Measurements from ENCODE around the gene REL. TPM values are rescaled to one million over a fixed set of nuclear protein-coding genes. Genes with fewer than 3 reads are reported as not detected.

Gene REL
- total RNA-seq, 1 experiment from 2014 or later, result 6.2 TPM

- no peak overlapping the region for H4K91ac ChIP-seq (ENCODE audit: insufficient read length, low read depth, low read length)
- no peak overlapping the region for H3K4me2 ChIP-seq (ENCODE audit: insufficient read depth, insufficient read length, low read length)
- peaks cover 16% of the 10 kb centered on the region for H3K27me3 ChIP-seq (ENCODE audit: insufficient read depth, low read length)
- H4K20me1 ChIP-seq (ENCODE audit: control insufficient read depth, insufficient read depth, insufficient read length), result no peaks in the 10 kb centered on the region
- no peak overlapping the region for H4K5ac ChIP-seq (ENCODE audit: insufficient read length, low read depth, low read length)
- H2BK15ac ChIP-seq (ENCODE audit: low read depth, low read length), result no peak overlapping the region
- no peak overlapping the region for H3K23ac ChIP-seq (ENCODE audit: insufficient read length, low read depth, low read length)
- H3K4me1 ChIP-seq (ENCODE audit: insufficient read depth, low read length), result no peaks in the 10 kb centered on the region
- H3T11ph ChIP-seq (ENCODE audit: low read length), result no peak overlapping the region
- no peaks in the 10 kb centered on the region for H3K23me2 ChIP-seq (ENCODE audit: insufficient read length, low read depth, low read length, poor library complexity, severe bottlenecking)
- H3K79me1 ChIP-seq (ENCODE audit: insufficient read depth, low read depth, low read length, poor library complexity, severe bottlenecking), result no peaks in the 10 kb centered on the region
- peaks cover 0 to 5% of the 10 kb centered on the region in 2 experiments; a peak in 1 of 5 replicates for H3K9me3 Mint-ChIP-seq
- no peak overlapping the region for H4K8ac ChIP-seq (replicated peaks; ENCODE audit: insufficient read length, low read depth, low read length)
- H3K27ac Mint-ChIP-seq, result no peak overlapping the region
- H2AK5ac ChIP-seq (ENCODE audit: insufficient read length, low read length), result no peak overlapping the region
- whole genome bisulfite sequencing (ENCODE audit: extremely low coverage, insufficient read length, low lambda C conversion rate), result no CpG with 5 or more reads among the region's 1 CpG
- H2BK120ac ChIP-seq (ENCODE audit: low read depth, low read length, poor library complexity, severe bottlenecking), result no peak overlapping the region
- H3K27ac ChIP-seq (ENCODE audit: insufficient read length, low read depth, low read length), result no peak overlapping the region
- no peak overlapping the region for H3K4me3 Mint-ChIP-seq
- no peaks in the 10 kb centered on the region for H3K79me2 ChIP-seq (ENCODE audit: insufficient read depth, low read length)
- H3K4me1 Mint-ChIP-seq, result peaks cover 12 to 20% of the 10 kb centered on the region in 2 experiments
- no peaks in the 10 kb centered on the region for H3K36me3 Mint-ChIP-seq (ENCODE audit: insufficient read depth in 1 of 3, low read depth in 3 of 3)
- no peak for DNase-seq
- H3K27me3 Mint-ChIP-seq (ENCODE audit: low read depth), result peaks cover 97% of the 10 kb centered on the region
- TF ChIP-seq CTCF (conservative IDR thresholded peaks at IDR 0.05), result no peak
- H2BK20ac ChIP-seq (ENCODE audit: low read depth, low read length, poor library complexity, severe bottlenecking), result no peak overlapping the region
- no peak overlapping the region for H3K56ac ChIP-seq (ENCODE audit: insufficient read length, low read depth, low read length)
- no peak overlapping the region for H3K14ac ChIP-seq (ENCODE audit: insufficient read depth, low read length)
- no peak overlapping the region for H2AFZ ChIP-seq (ENCODE audit: low read length)
- H2BK12ac ChIP-seq (ENCODE audit: insufficient read length, low read depth, low read length), result no peak overlapping the region
- H3K9ac ChIP-seq (ENCODE audit: extremely low read depth, insufficient read length, low read length), result no peak overlapping the region
- no peaks in the 10 kb centered on the region for H3K9me3 ChIP-seq (ENCODE audit: control insufficient read depth, low read depth, low read length)
- H3K18ac ChIP-seq (ENCODE audit: insufficient read length, low read depth, low read length), result no peak overlapping the region
- H2BK5ac ChIP-seq (ENCODE audit: insufficient read length, low read length), result no peak overlapping the region
- H3K4ac ChIP-seq (ENCODE audit: low read depth, low read length), result no peak overlapping the region
Observed at GRCh38 chr2:60837123-60837522, 44.3 kb upstream of the REL start.
